COLO668 (cell line): ENCODE data around the gene CATSPER4.
A peak's percentile ranks its signal among the peaks of the same experiment; 100 is the strongest.

Experiments
- DNase-seq: peaks from one replicate; lab custom pipeline; 2025; ENCODE audit not compliant: unreplicated experiment; lab: John Stamatoyannopoulos, UW

CATSPER4 gene

GRCh38 chr1:26190373-26190987 is at the start of gene CATSPER4:
CATSPER4 (plus strand) TSS chr1:26190602; CDS start chr1:26190628, 26 bp downstream.
- DNase-seq = peak; percentile 33

GRCh38 chr1:26142159-26142558 is 48.2 kb upstream of the CATSPER4 start:
- DNase-seq = no peak

GRCh38 chr1:26145041-26145959 is 45.1 kb upstream of the CATSPER4 start:
- peak; percentile 94 for DNase-seq

GRCh38 chr1:26145960-26146294 is 44.5 kb upstream of the CATSPER4 start:
- DNase-seq = no peak

- no peak for DNase-seq
Measured at GRCh38 chr1:26148887-26149286, 41.5 kb upstream of the CATSPER4 start.

- no peak for DNase-seq
Measured at GRCh38 chr1:26153966-26154532, 36.4 kb upstream of the CATSPER4 start.

GRCh38 chr1:26154750-26155149 is 35.7 kb upstream of the CATSPER4 start:
- DNase-seq = no peak

- DNase-seq = no peak
Measured at GRCh38 chr1:26155370-26156284, 34.8 kb upstream of the CATSPER4 start.

GRCh38 chr1:26156285-26157038 is 33.9 kb upstream of the CATSPER4 start:
- DNase-seq = no peak

- no peak for DNase-seq
Measured at GRCh38 chr1:26158271-26158907, 32.0 kb upstream of the CATSPER4 start.

GRCh38 chr1:26158908-26159742 is 31.3 kb upstream of the CATSPER4 start, which contains the start of gene FAM110D:
FAM110D (plus strand) TSS chr1:26159079; CDS start chr1:26161292, 2,213 bp downstream.
- DNase-seq = no peak

GRCh38 chr1:26159743-26160039 is 30.7 kb upstream of the CATSPER4 start:
- DNase-seq = no peak

GRCh38 chr1:26160527-26161414 is 29.6 kb upstream of the CATSPER4 start:
- no peak for DNase-seq

- DNase-seq = peak; percentile 84
Measured at GRCh38 chr1:26161415-26162219, 28.8 kb upstream of the CATSPER4 start.

- DNase-seq = no peak
Measured at GRCh38 chr1:26162220-26162709, 28.1 kb upstream of the CATSPER4 start.

- DNase-seq = no peak
Measured at GRCh38 chr1:26163684-26164035, 26.7 kb upstream of the CATSPER4 start.
